NT2/D1 (cell line): Measurements from ENCODE around the gene ATXN1.

Experiments used
- YY1 ChIP-seq: IDR thresholded peaks from 2 replicates; pipeline ENCODE4 v1.6.1; 2011; ENCODE audit not compliant: insufficient read length, insufficient read depth
- ZNF274 ChIP-seq: IDR thresholded peaks from 2 replicates; pipeline ENCODE4 v1.6.1; 2011; ENCODE audit warnings: mild to moderate bottlenecking, low read depth, low read length

- TF ChIP-seq YY1: no peak
- no peak for TF ChIP-seq ZNF274
Measured at GRCh38 chr6:16737925-16738324, 23.3 kb downstream of the ATXN1 start.
